OCI-LY1 (cell line): ENCODE data around the gene DEGS2.
A peak's percentile ranks its signal among the peaks of the same experiment; 100 is the strongest.

ENCODE experiments used
- H2AFZ ChIP-seq: fragments of 200-600 bp; sonication (generic), shearing (Covaris generic); 2 replicates; pipeline ENCODE4 v1.6.0; 2014; ENCODE audit warnings: antibody characterized with exemption, mild to moderate bottlenecking, low read length
- H3F3A ChIP-seq: fragments of 200-600 bp; sonication (generic), shearing (Covaris generic); 2 replicates; pipeline ENCODE4 v1.6.0; 2014; ENCODE audit warnings: mild to moderate bottlenecking, antibody characterized with exemption, low read length, moderate library complexity; ENCODE audit not compliant: insufficient read depth
- H3K27ac ChIP-seq: fragments of 200-600 bp; sonication (generic); 2 replicates; pipeline ENCODE4 v1.5.1; 2014; ENCODE audit warnings: low read length, mixed run types, mild to moderate bottlenecking, low read depth; ENCODE audit not compliant: poor library complexity, severe bottlenecking
- H3K27me3 ChIP-seq: fragments of 200-600 bp; sonication (generic); 2 replicates; pipeline ENCODE4 v1.6.0; 2014; ENCODE audit warnings: antibody characterized with exemption, mild to moderate bottlenecking, low read length, moderate library complexity; ENCODE audit not compliant: insufficient read depth
- H3K36me3 ChIP-seq: fragments of 200-600 bp; sonication (generic); 2 replicates; pipeline ENCODE4 v1.6.1; 2014; ENCODE audit warnings: mild to moderate bottlenecking, antibody characterized with exemption, low read length, moderate library complexity, mixed read lengths; ENCODE audit not compliant: insufficient read depth
- H3K4me1 ChIP-seq: fragments of 200-600 bp; sonication (generic); 2 replicates; pipeline ENCODE4 v1.5.1; 2014; ENCODE audit warnings: mild to moderate bottlenecking, low read length, moderate library complexity; ENCODE audit not compliant: insufficient read depth, severe bottlenecking
- H3K4me2 ChIP-seq: fragments of 200-600 bp; sonication (generic), shearing (Covaris generic); 2 replicates; pipeline ENCODE4 v1.6.1; 2014; ENCODE audit warnings: low read length
- H3K4me3 ChIP-seq: fragments of 200-600 bp; sonication (generic); 2 replicates; pipeline ENCODE4 v1.5.1; 2014; ENCODE audit warnings: low read length, low read depth, mild to moderate bottlenecking, mixed read lengths; ENCODE audit not compliant: poor library complexity, severe bottlenecking
- H3K79me2 ChIP-seq: fragments of 200-600 bp; shearing (Covaris generic); 2 replicates; pipeline ENCODE4 v1.6.1; 2016; ENCODE audit warnings: mixed run types, low read length, mixed read lengths; ENCODE audit not compliant: insufficient read depth
- H3K9ac ChIP-seq: fragments of 200-600 bp; sonication (generic), shearing (Covaris generic); 2 replicates; pipeline ENCODE4 v1.6.1; 2014; ENCODE audit warnings: mild to moderate bottlenecking, low read length, mixed read lengths
- H3K9me2 ChIP-seq: fragments of 200-600 bp; sonication (generic), shearing (Covaris generic); 2 replicates; pipeline ENCODE4 v1.6.1; 2014; ENCODE audit warnings: low read depth, mild to moderate bottlenecking, low read length, mixed read lengths
- H3K9me3 ChIP-seq: fragments of 200-600 bp; shearing (Covaris generic); 2 replicates; pipeline ENCODE4 v1.6.1; 2014; ENCODE audit warnings: low read length, mixed read lengths
- H4K20me1 ChIP-seq: fragments of 200-600 bp; sonication (generic), shearing (Covaris generic); 2 replicates; pipeline ENCODE4 v1.6.0; 2016; ENCODE audit warnings: mild to moderate bottlenecking, low read length; ENCODE audit not compliant: insufficient read depth
- EZH2 ChIP-seq: fragments of 200-600 bp; sonication (generic), shearing (Covaris generic); IDR thresholded peaks from 2 replicates; pipeline ENCODE4 v1.8.0; 2017; ENCODE audit warnings: borderline replicate concordance, mixed run types, mild to moderate bottlenecking, antibody characterized with exemption, low read length, moderate library complexity, mixed read lengths
- TF ChIP-seq, protein P1 (sequence below): fragments of 200-600 bp; sonication (generic), shearing (Covaris generic); IDR thresholded peaks from 2 replicates; pipeline ENCODE4 v1.5.1; 2017; ENCODE audit warnings: mild to moderate bottlenecking, antibody characterized with exemption, low read length, moderate library complexity, mixed read lengths

DEGS2 gene

DNA sequence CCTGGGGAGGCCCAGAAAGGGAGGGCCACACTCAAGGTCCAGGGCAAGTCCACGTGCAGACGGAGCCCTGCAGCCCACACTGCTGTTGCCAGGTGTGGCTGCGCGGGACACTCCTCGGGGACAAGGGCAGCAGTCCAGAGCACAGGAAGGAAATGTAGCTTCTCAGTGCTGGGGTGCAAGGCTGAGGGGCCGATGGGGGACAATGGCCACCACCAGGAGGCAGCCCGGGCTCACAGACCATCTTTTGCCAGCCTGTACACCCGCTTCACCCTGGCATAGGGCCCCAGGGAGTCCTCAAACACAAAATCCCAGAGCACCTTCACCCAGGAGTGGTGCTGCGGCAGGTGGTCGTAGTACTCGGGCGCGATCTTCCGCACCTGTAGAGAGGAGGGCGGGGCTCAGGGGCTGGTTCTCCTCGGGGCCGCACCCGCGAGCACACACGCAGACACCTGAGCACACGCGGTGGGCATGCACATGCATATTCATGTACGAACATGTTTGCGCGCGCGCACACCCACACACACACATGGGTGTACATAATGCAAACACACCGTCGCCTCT lies 12.8 kb downstream of the DEGS2 start:
- Histone ChIP-seq H3K9me2 (no peaks in the 10 kb centered on the region), H3K36me3 (no peaks in the 10 kb centered on the region), H2AFZ (no peak overlapping the region), H3K9ac (no peak overlapping the region; the same call in 1 of the 2 replicates), H3K27ac (no peak overlapping the region), H3K4me1 (peaks cover 18% of the 10 kb centered on the region), H3K79me2 (no peaks in the 10 kb centered on the region), H3K4me3 (peak overlapping the region; percentile 39), H3F3A (no peaks in the 10 kb centered on the region), H3K27me3 (no peaks in the 10 kb centered on the region), H4K20me1 (no peaks in the 10 kb centered on the region), H3K4me2 (peak overlapping the region; percentile 49), H3K9me3 (no peaks in the 10 kb centered on the region)
- TF ChIP-seq EZH2, result no peak
- TF ChIP-seq, protein P1, sequence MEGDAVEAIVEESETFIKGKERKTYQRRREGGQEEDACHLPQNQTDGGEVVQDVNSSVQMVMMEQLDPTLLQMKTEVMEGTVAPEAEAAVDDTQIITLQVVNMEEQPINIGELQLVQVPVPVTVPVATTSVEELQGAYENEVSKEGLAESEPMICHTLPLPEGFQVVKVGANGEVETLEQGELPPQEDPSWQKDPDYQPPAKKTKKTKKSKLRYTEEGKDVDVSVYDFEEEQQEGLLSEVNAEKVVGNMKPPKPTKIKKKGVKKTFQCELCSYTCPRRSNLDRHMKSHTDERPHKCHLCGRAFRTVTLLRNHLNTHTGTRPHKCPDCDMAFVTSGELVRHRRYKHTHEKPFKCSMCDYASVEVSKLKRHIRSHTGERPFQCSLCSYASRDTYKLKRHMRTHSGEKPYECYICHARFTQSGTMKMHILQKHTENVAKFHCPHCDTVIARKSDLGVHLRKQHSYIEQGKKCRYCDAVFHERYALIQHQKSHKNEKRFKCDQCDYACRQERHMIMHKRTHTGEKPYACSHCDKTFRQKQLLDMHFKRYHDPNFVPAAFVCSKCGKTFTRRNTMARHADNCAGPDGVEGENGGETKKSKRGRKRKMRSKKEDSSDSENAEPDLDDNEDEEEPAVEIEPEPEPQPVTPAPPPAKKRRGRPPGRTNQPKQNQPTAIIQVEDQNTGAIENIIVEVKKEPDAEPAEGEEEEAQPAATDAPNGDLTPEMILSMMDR, result 0 out of 2 replicates have a peak, but pooled peaks have one; percentile 8

DNA sequence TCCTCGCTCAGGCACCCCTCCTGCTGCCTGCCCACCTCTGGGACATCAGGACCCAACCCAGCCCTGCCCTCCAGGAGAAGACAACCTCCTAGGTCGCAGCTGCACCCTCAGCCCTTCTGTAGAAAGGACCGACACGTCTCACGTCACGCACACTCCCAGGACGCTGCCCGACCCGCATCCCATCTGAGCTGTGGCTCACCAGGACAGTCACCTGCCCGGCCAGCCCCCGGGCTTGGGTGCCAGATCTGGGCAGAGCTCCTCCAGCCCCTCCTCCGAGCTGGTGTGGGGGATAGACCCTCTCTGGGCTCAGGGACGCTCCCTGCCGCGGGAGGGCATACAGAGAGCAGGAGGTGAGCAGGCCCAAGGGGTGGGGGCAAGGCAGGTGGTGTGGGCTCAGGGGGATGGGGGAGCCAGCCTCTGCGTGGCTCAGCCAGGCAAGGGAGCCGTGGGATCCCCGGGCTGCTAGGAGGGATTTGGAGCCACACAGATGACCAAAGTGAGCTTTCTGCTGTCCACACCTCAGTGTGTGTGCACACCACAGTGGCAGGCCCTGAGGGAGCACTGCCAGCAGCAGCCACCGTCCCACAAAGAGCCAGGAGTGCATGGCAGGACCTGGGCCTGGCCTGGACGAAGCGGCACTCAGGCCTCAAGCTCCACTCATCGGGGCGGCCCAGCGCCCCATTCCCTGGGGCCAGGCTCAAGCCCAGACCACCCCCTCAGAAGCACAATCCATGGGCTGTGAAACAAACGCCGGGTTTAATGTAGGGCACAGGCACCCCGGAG lies 13.6 kb downstream of the DEGS2 start:
- no peak overlapping the region for H3K4me2 ChIP-seq
- no peak overlapping the region for H3K4me3 ChIP-seq
- H3K79me2 ChIP-seq, result no peaks in the 10 kb centered on the region
- no peaks in the 10 kb centered on the region for H4K20me1 ChIP-seq
- H3F3A ChIP-seq, result no peaks in the 10 kb centered on the region
- H3K27ac ChIP-seq, result no peak overlapping the region
- H2AFZ ChIP-seq, result no peak overlapping the region
- no peaks in the 10 kb centered on the region for H3K9me3 ChIP-seq
- peaks cover 18% of the 10 kb centered on the region for H3K4me1 ChIP-seq
- no peak overlapping the region for H3K9ac ChIP-seq
- H3K27me3 ChIP-seq, result no peaks in the 10 kb centered on the region
- no peaks in the 10 kb centered on the region for H3K9me2 ChIP-seq
- H3K36me3 ChIP-seq, result no peaks in the 10 kb centered on the region
- no peak for TF ChIP-seq EZH2
- TF ChIP-seq, protein P1, result no peak

DNA sequence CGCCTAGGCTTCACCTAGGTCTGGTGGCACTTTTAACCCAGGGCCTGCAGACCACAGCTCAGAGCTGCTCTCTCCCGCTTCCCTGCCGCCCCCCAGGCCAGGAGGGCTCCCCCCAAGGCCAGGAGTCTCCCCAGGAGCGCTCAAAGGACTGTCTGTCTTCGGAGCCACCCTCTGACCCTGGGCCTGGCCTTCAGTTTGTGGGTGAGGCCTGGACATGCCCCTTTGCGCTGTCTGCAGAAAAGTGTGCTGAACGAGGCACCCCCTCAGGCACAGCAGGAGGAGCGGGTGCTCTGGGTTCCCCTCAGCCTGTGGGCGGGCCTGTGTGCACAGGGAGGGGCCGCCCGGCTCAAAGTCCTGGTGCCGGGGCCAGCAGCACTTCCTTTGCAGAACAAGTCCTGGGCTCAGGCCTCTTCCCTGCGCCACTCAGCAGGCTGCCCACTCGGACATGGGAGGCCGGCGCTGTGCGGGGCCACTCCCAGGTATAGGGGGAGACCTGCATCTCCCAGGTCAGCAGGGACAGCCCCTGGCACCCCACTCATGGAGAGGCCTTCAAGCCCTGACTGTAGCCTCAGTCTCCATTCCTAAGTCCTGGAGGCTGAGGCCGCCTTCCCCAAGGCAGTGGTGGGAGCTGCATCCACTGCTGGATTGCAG lies 14.3 kb downstream of the DEGS2 start:
- H3F3A ChIP-seq, result no peaks in the 10 kb centered on the region
- no peaks in the 10 kb centered on the region for H3K9me3 ChIP-seq
- H3K27ac ChIP-seq, result no peak overlapping the region
- H3K4me1 ChIP-seq, result peaks cover 18% of the 10 kb centered on the region
- no peaks in the 10 kb centered on the region for H3K27me3 ChIP-seq
- no peak overlapping the region for H3K9ac ChIP-seq
- H3K36me3 ChIP-seq, result no peaks in the 10 kb centered on the region
- no peaks in the 10 kb centered on the region for H3K9me2 ChIP-seq
- H2AFZ ChIP-seq, result no peak overlapping the region
- no peak overlapping the region for H3K4me3 ChIP-seq
- no peak overlapping the region for H3K4me2 ChIP-seq
- H4K20me1 ChIP-seq, result no peaks in the 10 kb centered on the region
- TF ChIP-seq EZH2, result no peak
- TF ChIP-seq, protein P1, result no peak
- no peaks in the 10 kb centered on the region for H3K79me2 ChIP-seq
